ENCODE measurements around the gene HPSE2. TPM values are rescaled to one million over a fixed set of nuclear protein-coding genes. Genes with fewer than 3 reads are reported as not detected.

The HPSE2 gene
- total and polyA plus RNA-seq, 4 donors: 0.05 TPM; not detected in 3

GRCh38 chr10:98832196-98832595, 403.5 kb downstream of the HPSE2 start:
- no peaks in the 10 kb centered on the region for H3K4me1 ChIP-seq (ENCODE audit: control insufficient read depth in 4 of 4, insufficient read depth in 4 of 4, low read length in 3 of 4)
- H3K4me3 ChIP-seq (ENCODE audit: low read depth in 1 of 3, low read length in 3 of 3): no peak overlapping the region
- TF ChIP-seq, protein P1, sequence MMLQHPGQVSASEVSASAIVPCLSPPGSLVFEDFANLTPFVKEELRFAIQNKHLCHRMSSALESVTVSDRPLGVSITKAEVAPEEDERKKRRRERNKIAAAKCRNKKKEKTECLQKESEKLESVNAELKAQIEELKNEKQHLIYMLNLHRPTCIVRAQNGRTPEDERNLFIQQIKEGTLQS (IDR thresholded peaks at IDR 0.05): no peak
- TF ChIP-seq REST (IDR thresholded peaks at IDR 0.05) (no peak), TAF1 (conservative IDR thresholded peaks at IDR 0.05) (no peak), ZBTB33 (IDR thresholded peaks at IDR 0.05) (no peak), FOXA1 (IDR thresholded peaks at IDR 0.05) (no peak), FOXA2 (IDR thresholded peaks at IDR 0.05) (no peak), GABPA (IDR thresholded peaks at IDR 0.05 in 1 of 2, conservative IDR thresholded peaks at IDR 0.05 in 1 of 2) (no peak), RAD21 (IDR thresholded peaks at IDR 0.05) (no peak), YY1 (IDR thresholded peaks at IDR 0.05) (no peak), NR2F2 (IDR thresholded peaks at IDR 0.05) (no peak), SP1 (IDR thresholded peaks at IDR 0.05) (no peak), EGR1 (IDR thresholded peaks at IDR 0.05; ENCODE audit: low read depth in 2 of 2) (no peak), JUND (IDR thresholded peaks at IDR 0.05) (no peak), HNF4G (IDR thresholded peaks at IDR 0.05) (no peak), RXRA (IDR thresholded peaks at IDR 0.05) (no peak), HNF4A (conservative IDR thresholded peaks at IDR 0.05) (no peak)
- TF ChIP-seq, protein P2, sequence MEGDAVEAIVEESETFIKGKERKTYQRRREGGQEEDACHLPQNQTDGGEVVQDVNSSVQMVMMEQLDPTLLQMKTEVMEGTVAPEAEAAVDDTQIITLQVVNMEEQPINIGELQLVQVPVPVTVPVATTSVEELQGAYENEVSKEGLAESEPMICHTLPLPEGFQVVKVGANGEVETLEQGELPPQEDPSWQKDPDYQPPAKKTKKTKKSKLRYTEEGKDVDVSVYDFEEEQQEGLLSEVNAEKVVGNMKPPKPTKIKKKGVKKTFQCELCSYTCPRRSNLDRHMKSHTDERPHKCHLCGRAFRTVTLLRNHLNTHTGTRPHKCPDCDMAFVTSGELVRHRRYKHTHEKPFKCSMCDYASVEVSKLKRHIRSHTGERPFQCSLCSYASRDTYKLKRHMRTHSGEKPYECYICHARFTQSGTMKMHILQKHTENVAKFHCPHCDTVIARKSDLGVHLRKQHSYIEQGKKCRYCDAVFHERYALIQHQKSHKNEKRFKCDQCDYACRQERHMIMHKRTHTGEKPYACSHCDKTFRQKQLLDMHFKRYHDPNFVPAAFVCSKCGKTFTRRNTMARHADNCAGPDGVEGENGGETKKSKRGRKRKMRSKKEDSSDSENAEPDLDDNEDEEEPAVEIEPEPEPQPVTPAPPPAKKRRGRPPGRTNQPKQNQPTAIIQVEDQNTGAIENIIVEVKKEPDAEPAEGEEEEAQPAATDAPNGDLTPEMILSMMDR (IDR thresholded peaks at IDR 0.05; ENCODE audit: low read depth, low read length, missing input control): no peak
- TF ChIP-seq, protein P3, sequence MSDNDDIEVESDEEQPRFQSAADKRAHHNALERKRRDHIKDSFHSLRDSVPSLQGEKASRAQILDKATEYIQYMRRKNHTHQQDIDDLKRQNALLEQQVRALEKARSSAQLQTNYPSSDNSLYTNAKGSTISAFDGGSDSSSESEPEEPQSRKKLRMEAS (IDR thresholded peaks at IDR 0.05): no peak
- no peak overlapping the region for H3K27ac ChIP-seq (ENCODE audit: low read depth in 1 of 2, low read length in 2 of 2)
- WGBS: 52% methylated on average over 3 of the region's 3 CpGs
- no peaks in the 10 kb centered on the region for H3K36me3 ChIP-seq (ENCODE audit: control insufficient read depth in 4 of 4, insufficient read depth in 3 of 4, low read depth in 1 of 4, low read length in 3 of 4)
- peaks cover 0 to 5% (median 0%) of the 10 kb centered on the region in 4 donors for H3K27me3 ChIP-seq (ENCODE audit: control insufficient read depth in 4 of 4, insufficient read depth in 4 of 4, low read length in 3 of 4)
- H3K9ac ChIP-seq (ENCODE audit: low read depth in 1 of 2, low read length in 2 of 2): no peak overlapping the region
- no peaks in the 10 kb centered on the region for H3K9me3 ChIP-seq (ENCODE audit: control insufficient read depth in 4 of 4, low read length in 3 of 4)
- DNase-seq (ENCODE audit: low spot score): no peak
